CD4-positive, alpha-beta memory T cell (primary cell): ENCODE data around the gene BICC1. TPM values are rescaled to one million over a fixed set of nuclear protein-coding genes. Genes with fewer than 3 reads are reported as not detected.

Source experiments
- CTCF ChIA-PET: fragments of 350-600 bp; sonication (Branson Sonifier 250); formaldehyde crosslinking; loops from one replicate; lab custom pipeline; 2021; ENCODE audit warnings: inconsistent platforms; ENCODE audit not compliant: partially characterized antibody; lab: Charles Lee
- POLR2A ChIA-PET: fragments of 350-600 bp; sonication (Branson Sonifier 250); formaldehyde crosslinking; loops from one replicate; lab custom pipeline; 2021; ENCODE audit not compliant: partially characterized antibody; lab: Charles Lee
- DNase-seq, 5 donors: peaks; one replicate each; pipeline versions ENCODE4 v3.0.0 to v3.0.0-alpha.2; 2020 to 2022; ENCODE audit warnings: mixed read lengths in 1 of 5
- H3K27ac ChIP-seq: one replicate; pipeline ENCODE4 v1.7.0; 2013; ENCODE audit warnings: low read depth, low read length
- H3K27me3 ChIP-seq: 2 replicates; pipeline ENCODE4 v1.7.0; 2013; ENCODE audit warnings: mild to moderate bottlenecking, low read length, moderate library complexity; ENCODE audit not compliant: insufficient read depth
- H3K36me3 ChIP-seq: 2 replicates; pipeline ENCODE4 v1.7.0; 2013; ENCODE audit warnings: mild to moderate bottlenecking, low read length, moderate library complexity; ENCODE audit not compliant: insufficient read depth
- H3K4me1 ChIP-seq: 2 replicates; pipeline ENCODE4 v1.7.0; 2013; ENCODE audit warnings: mild to moderate bottlenecking, low read length, moderate library complexity; ENCODE audit not compliant: insufficient read depth
- H3K4me3 ChIP-seq, 2 donors: one replicate each; pipeline ENCODE4 v1.7.0; 2013; ENCODE audit warnings: low read length in 2 of 2, mild to moderate bottlenecking in 1 of 2
- H3K9me3 ChIP-seq, 2 donors: one replicate each; pipeline ENCODE4 v1.7.0; 2013; ENCODE audit warnings: low read length in 2 of 2, control low read depth in 1 of 2; ENCODE audit not compliant: control insufficient read depth in 1 of 2
- H3K27ac Mint-ChIP-seq, 7 donors: one replicate each; pipeline ENCODE4 v1.8.0; 2020 to 2021; ENCODE audit warnings: mixed read lengths in 7 of 7, mild to moderate bottlenecking in 6 of 7, inconsistent platforms in 3 of 7, moderate library complexity in 3 of 7
- H3K27me3 Mint-ChIP-seq, 2 donors: one replicate each; pipeline ENCODE4 v1.8.0; 2020 to 2021; ENCODE audit warnings: mixed read lengths in 2 of 2
- H3K36me3 Mint-ChIP-seq, 2 donors: one replicate each; pipeline ENCODE4 v1.8.0; 2020 to 2021; ENCODE audit warnings: mixed read lengths in 2 of 2, inconsistent platforms in 1 of 2, mild to moderate bottlenecking in 1 of 2
- H3K4me1 Mint-ChIP-seq, 4 donors: one replicate each; pipeline ENCODE4 v1.8.0; 2020 to 2021; ENCODE audit warnings: mixed read lengths in 4 of 4, mild to moderate bottlenecking in 1 of 4
- H3K4me3 Mint-ChIP-seq, 8 donors: one replicate each; pipeline ENCODE4 v1.8.0; 2020 to 2021; ENCODE audit warnings: mixed read lengths in 8 of 8, mild to moderate bottlenecking in 7 of 8, moderate library complexity in 6 of 8, inconsistent platforms in 3 of 8
- H3K9me3 Mint-ChIP-seq, 8 donors: one replicate each; pipeline ENCODE4 v1.8.0; 2020 to 2021; ENCODE audit warnings: mixed read lengths in 8 of 8, mild to moderate bottlenecking in 5 of 8, inconsistent platforms in 3 of 8, moderate library complexity in 1 of 8
- intact Hi-C: fragments of 100-400 bp; cut with micrococcal nuclease; formaldehyde crosslinking; loops from one replicate; pipeline ENCODE4 v1.15.1; 2023
- polyA plus RNA-seq, 2 donors: library from polyadenylated mRNA; unstranded; fragments of 300-500 nt; fragmentation: Illumina TruSeq; gene quantifications; one replicate each; pipeline ENCODE4 v1.2.3, GENCODE V29; 2021
- total RNA-seq, 2 experiments: library from RNA; stranded (reverse); gene quantifications; one replicate each; pipeline ENCODE4 v1.2.3, GENCODE V29; 2021

The BICC1 gene
- total and polyA plus RNA-seq, 4 experiments from 2014 or later = not detected

DNA sequence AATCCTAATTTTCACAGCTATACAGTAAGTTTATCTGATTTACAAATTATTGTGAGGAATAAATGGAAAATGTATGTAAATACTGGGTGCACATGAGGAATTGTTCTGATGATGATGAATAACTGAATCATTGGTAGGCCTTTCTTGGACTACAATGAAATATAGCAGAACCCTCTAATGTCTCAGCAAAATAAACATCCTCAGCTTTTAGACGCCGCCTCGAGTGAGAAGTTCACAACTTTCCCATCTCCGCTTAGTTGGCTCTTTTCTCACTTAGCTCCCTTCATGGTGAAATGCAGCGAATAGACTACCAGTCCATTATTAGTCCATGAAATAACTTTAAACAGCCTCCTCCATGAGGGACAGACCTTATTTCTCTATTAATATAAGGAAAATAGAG, 182.3 kb downstream of the BICC1 start:
- ChIA-PET POLR2A (no interaction called here), CTCF (no interaction called here)
- Histone ChIP-seq H3K36me3 (no peaks in the 10 kb centered on the region), H3K9me3 (no peaks in the 10 kb centered on the region), H3K4me3 (no peak overlapping the region), H3K27ac (no peak overlapping the region), H3K27me3 (no peaks in the 10 kb centered on the region), H3K4me1 (no peaks in the 10 kb centered on the region)
- Mint-ChIP-seq H3K9me3 (peaks cover 0 to 23% (median 11%) of the 10 kb centered on the region in 8 donors), H3K36me3 (no peaks in the 10 kb centered on the region), H3K27ac (no peak overlapping the region), H3K27me3 (no peaks in the 10 kb centered on the region), H3K4me3 (no peak overlapping the region), H3K4me1 (no peaks in the 10 kb centered on the region)
- intact Hi-C loops = no loop called here
- no peak for DNase-seq

DNA sequence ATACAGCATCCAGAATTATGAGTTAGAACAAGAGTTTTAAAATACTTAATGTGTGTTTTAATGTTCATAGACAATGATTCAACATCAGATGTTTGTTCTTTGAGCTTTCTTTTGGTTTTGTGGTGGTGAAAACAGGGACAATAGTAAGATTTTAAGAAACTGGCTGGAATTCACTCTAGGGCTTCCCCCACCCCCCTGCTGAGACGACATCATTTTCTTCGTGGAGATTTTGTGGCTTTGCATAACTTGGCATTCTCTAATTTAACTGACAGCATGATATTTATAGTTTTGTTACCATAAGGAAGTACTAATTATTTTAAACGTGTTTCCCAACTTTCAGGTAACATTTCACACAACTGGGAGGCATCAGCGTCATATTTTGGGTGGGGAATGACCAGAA, 184.1 kb downstream of the BICC1 start:
- Histone ChIP-seq H3K36me3 (no peaks in the 10 kb centered on the region), H3K27ac (no peak overlapping the region), H3K27me3 (no peaks in the 10 kb centered on the region), H3K9me3 (no peaks in the 10 kb centered on the region), H3K4me1 (no peaks in the 10 kb centered on the region), H3K4me3 (no peak overlapping the region)
- no peak for DNase-seq
- Mint-ChIP-seq H3K4me3 (peak overlapping the region in 1 of 8 donors; percentile 39), H3K4me1 (no peaks in the 10 kb centered on the region), H3K27me3 (no peaks in the 10 kb centered on the region), H3K36me3 (no peaks in the 10 kb centered on the region), H3K9me3 (peaks cover 0 to 16% (median 9%) of the 10 kb centered on the region in 8 donors), H3K27ac (no peak overlapping the region)
- intact Hi-C loops = no loop called here
- ChIA-PET CTCF (no interaction called here), POLR2A (no interaction called here)

DNA sequence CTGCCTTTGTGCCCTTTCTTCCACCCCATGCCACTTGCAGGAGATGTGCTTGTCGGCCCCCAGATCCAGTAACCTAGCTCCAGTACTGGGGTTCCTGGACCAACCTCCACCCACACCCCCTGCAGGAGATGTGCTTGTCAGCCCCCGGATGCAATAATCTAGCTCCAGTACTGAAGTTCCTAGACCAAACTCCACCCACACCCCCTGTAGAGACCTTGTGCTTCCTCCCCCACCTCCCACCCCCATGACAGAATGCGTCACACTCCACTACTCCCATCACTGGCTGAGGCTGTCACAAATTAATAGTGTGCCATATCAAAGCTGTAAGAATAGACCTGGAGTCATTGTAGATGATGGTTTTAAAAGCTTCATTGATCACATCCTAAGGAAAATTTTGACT, 185.0 kb downstream of the BICC1 start:
- no peak overlapping the region for H3K27ac Mint-ChIP-seq

DNA sequence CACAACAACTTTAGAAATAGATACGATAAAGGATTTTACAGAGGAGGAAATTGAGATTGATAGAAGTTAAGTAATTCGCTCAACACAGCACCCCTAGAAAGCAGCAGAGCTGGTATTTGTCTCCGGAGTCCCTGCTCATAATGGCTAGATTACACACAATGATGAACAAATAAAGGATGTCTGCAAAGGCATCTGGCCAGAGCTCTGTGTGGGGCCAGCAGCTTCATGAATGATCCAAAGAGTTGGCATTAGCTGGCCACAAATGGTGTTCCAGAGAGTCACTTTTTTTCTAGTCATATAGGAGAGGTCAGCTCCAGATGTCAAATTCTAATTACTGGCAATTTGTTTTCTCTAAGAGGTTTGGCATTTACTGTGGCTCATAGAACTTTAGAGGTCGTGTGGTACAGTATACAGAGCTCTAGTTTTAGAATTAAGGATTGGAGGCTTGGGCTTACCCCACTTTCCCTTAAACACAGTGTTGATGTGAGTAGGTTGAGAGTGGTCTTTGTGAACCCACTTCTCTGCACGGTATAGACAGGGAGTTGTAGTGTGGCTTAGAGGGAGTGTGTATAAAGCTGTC, 186.2 kb downstream of the BICC1 start:
- Histone ChIP-seq H3K4me3 (no peak overlapping the region), H3K36me3 (no peaks in the 10 kb centered on the region), H3K9me3 (no peaks in the 10 kb centered on the region), H3K27me3 (no peaks in the 10 kb centered on the region), H3K4me1 (no peaks in the 10 kb centered on the region), H3K27ac (no peak overlapping the region)
- ChIA-PET CTCF (no interaction called here), POLR2A (no interaction called here)
- H3K36me3 Mint-ChIP-seq = no peaks in the 10 kb centered on the region
- no peak for DNase-seq
- intact Hi-C loops = no loop called here
- peaks cover 0 to 8% (median 3%) of the 10 kb centered on the region in 8 donors for H3K9me3 Mint-ChIP-seq
- no peaks in the 10 kb centered on the region for H3K27me3 Mint-ChIP-seq
- H3K4me1 Mint-ChIP-seq = no peaks in the 10 kb centered on the region
- H3K4me3 Mint-ChIP-seq = no peak overlapping the region
- no peak overlapping the region for H3K27ac Mint-ChIP-seq

More for the DNA sequence above, 185.0 kb downstream of the BICC1 start:
- no peak overlapping the region for H3K27ac ChIP-seq
- no peaks in the 10 kb centered on the region for H3K36me3 Mint-ChIP-seq
- no peaks in the 10 kb centered on the region for H3K9me3 ChIP-seq
- H3K9me3 Mint-ChIP-seq = peaks cover 0 to 11% (median 5%) of the 10 kb centered on the region in 8 donors
- H3K27me3 Mint-ChIP-seq = no peaks in the 10 kb centered on the region
- no peaks in the 10 kb centered on the region for H3K36me3 ChIP-seq
- CTCF ChIA-PET = no interaction called here
- DNase-seq = no peak
- no peaks in the 10 kb centered on the region for H3K27me3 ChIP-seq
- no peak overlapping the region for H3K4me3 ChIP-seq
- no peaks in the 10 kb centered on the region for H3K4me1 ChIP-seq
- H3K4me3 Mint-ChIP-seq = no peak overlapping the region
- POLR2A ChIA-PET = no interaction called here
- H3K4me1 Mint-ChIP-seq = no peaks in the 10 kb centered on the region
- intact Hi-C loops = no loop called here

DNA sequence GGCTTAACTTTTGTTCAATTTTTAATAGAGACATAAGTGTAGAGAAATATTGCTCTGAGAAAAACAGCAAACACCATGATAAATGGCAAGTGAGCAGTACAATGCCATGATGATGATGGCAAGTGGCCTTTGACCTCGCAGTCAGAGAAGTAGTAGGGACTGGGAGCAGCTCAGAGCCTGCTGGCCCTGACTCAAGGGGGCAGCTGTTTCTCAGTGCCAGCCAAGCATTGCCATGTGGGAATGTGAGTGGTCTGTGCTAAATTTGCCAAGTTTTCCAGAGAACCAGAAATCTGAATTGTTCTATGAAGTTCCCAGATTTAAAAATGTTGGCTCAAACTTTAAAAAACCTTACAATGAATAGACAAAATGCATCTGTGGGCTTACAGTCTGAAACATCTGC, 187.9 kb downstream of the BICC1 start:
- Histone ChIP-seq H3K4me1 (no peaks in the 10 kb centered on the region), H3K9me3 (no peaks in the 10 kb centered on the region), H3K4me3 (no peak overlapping the region), H3K27me3 (no peaks in the 10 kb centered on the region), H3K36me3 (no peaks in the 10 kb centered on the region), H3K27ac (no peak overlapping the region)
- Mint-ChIP-seq H3K36me3 (no peaks in the 10 kb centered on the region), H3K4me1 (no peaks in the 10 kb centered on the region), H3K4me3 (no peak overlapping the region), H3K27ac (no peak overlapping the region), H3K27me3 (no peaks in the 10 kb centered on the region), H3K9me3 (peaks cover 0 to 3% (median 0%) of the 10 kb centered on the region in 8 donors)
- ChIA-PET CTCF (no interaction called here), POLR2A (no interaction called here)
- DNase-seq = no peak
- intact Hi-C loops = no loop called here

DNA sequence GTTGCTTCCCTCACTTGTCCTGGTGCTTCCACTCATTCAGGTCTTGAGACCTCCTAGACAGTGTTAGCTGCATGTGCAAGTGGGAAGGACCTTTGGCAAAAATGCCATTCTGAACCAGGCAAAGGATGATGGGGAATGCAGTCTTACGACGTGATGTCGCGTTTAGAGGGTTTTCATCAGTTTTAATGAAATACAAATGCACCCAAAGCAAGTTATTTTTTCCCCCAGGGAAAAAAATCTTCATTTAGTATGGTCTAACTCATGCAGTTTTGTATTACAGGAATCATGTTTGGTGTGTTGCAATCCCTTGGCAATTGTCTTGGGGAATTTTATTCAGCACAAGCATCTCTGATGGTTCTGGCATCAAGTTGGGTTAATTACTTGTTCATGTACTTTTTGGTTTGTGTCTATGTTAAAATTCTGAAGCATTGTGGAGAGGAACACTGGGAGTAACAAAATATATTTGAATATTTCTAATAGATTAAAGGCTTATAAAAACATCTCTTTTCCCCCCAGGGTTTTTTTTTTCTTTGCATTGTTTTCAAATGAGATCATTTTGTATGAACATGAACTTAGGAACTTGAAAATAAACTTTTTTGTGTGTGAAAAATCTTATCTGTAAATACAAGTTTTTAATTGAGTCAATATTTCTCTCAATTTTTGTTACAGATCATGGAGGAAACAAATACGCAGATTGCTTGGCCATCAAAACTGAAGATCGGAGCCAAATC, 188.9 kb downstream of the BICC1 start:
- H3K36me3 Mint-ChIP-seq = no peaks in the 10 kb centered on the region
- peaks cover 0 to 2% (median 0%) of the 10 kb centered on the region in 8 donors for H3K9me3 Mint-ChIP-seq
- intact Hi-C loops = no loop called here
- Histone ChIP-seq H3K9me3 (no peaks in the 10 kb centered on the region), H3K4me1 (no peaks in the 10 kb centered on the region), H3K27ac (no peak overlapping the region), H3K27me3 (no peaks in the 10 kb centered on the region), H3K4me3 (no peak overlapping the region), H3K36me3 (no peaks in the 10 kb centered on the region)
- DNase-seq = no peak
- H3K4me1 Mint-ChIP-seq = no peaks in the 10 kb centered on the region
- no peak overlapping the region for H3K4me3 Mint-ChIP-seq
- POLR2A ChIA-PET = no interaction called here
- CTCF ChIA-PET = no interaction called here
- H3K27ac Mint-ChIP-seq = no peak overlapping the region
- H3K27me3 Mint-ChIP-seq = no peaks in the 10 kb centered on the region

DNA sequence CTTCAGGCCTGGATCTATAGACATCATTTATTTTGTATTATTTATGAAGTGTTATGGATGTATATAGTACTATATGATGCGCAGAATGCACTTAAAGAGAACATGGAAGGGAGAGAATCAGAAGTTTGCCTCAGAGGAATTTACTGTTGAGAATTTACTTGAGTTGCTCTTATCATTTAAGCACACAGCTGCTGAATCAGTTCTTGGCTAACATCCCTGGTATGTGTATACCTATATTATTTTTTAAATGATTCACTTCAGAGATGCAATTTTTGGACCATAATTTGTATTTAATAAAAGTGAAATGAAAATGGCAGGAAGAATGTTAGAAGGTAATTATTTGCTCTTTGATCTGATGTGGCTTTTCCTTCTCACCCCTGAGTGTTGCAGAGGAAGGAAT, 191.6 kb downstream of the BICC1 start:
- no peak overlapping the region for H3K27ac ChIP-seq
- ChIA-PET CTCF (no interaction called here), POLR2A (no interaction called here)
- Mint-ChIP-seq H3K36me3 (no peaks in the 10 kb centered on the region), H3K27ac (no peak overlapping the region), H3K4me1 (no peaks in the 10 kb centered on the region), H3K4me3 (no peak overlapping the region), H3K27me3 (no peaks in the 10 kb centered on the region), H3K9me3 (peaks cover 0 to 3% (median 0%) of the 10 kb centered on the region in 8 donors)
- H3K27me3 ChIP-seq = no peaks in the 10 kb centered on the region
- H3K9me3 ChIP-seq = no peaks in the 10 kb centered on the region
- H3K36me3 ChIP-seq = no peaks in the 10 kb centered on the region
- no peak for DNase-seq
- no peak overlapping the region for H3K4me3 ChIP-seq
- intact Hi-C loops = no loop called here
- no peaks in the 10 kb centered on the region for H3K4me1 ChIP-seq
